Fibroblast of pulmonary artery (primary cell): ENCODE results near the gene OAS1.

Experiments
- DNase-seq: peaks from one replicate; pipeline ENCODE4 v3.0.0-alpha.2; 2010; ENCODE audit warnings: low read depth
- H3K4me3 ChIP-seq: replicated peaks from 2 replicates; pipeline ENCODE4 v1.5.1; 2011; ENCODE audit warnings: low read depth, mild to moderate bottlenecking, control low read depth, low read length, moderate library complexity
- TF ChIP-seq, protein P1 (sequence below): IDR thresholded peaks from 2 replicates; pipeline ENCODE4 v1.5.1; 2011; ENCODE audit warnings: mild to moderate bottlenecking, control low read depth, low read length, inconsistent platforms; ENCODE audit errors: missing control alignments

OAS1 gene

DNA sequence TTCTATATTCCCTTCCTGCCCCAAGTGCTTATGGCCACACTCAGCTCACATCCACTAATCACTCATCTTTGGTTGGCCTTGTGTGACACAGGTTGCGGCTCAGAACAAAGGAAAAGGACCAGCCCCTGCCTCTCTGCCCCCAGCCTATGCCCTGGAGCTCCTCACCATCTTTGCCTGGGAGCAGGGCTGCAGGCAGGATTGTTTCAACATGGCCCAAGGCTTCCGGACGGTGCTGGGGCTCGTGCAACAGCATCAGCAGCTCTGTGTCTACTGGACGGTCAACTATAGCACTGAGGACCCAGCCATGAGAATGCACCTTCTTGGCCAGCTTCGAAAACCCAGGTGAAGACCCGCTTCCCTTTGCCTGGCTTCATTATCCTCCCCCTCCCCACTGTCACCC, 55.8 kb downstream of the OAS1 start:
- no peak overlapping the region for H3K4me3 ChIP-seq
- no peak for DNase-seq

DNA sequence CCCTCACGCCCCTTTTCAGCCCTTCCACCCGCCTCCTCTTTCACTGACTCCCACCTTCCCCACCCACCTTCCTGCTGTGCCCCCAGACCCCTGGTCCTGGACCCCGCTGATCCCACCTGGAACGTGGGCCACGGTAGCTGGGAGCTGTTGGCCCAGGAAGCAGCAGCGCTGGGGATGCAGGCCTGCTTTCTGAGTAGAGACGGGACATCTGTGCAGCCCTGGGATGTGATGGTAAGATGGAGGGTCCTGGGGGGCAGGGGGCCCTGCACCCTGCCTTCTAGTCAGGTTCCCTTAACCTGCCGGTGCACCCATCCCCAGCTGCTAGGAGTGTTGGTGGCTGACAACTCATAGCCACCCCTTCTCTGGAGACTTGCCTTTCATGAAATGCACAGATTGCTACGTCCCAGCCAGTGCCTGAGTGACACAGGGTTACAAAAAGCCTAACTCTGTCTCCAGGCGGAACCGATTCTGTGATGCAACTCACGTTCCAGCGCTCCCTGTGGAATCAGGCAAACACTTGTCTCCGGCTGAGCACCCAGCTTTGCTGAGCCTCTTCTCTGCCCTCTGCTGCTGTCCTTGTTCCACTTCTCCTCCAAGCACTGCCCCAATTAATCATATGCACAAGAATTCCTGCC, 56.6 kb downstream of the OAS1 start:
- TF ChIP-seq, protein P1, sequence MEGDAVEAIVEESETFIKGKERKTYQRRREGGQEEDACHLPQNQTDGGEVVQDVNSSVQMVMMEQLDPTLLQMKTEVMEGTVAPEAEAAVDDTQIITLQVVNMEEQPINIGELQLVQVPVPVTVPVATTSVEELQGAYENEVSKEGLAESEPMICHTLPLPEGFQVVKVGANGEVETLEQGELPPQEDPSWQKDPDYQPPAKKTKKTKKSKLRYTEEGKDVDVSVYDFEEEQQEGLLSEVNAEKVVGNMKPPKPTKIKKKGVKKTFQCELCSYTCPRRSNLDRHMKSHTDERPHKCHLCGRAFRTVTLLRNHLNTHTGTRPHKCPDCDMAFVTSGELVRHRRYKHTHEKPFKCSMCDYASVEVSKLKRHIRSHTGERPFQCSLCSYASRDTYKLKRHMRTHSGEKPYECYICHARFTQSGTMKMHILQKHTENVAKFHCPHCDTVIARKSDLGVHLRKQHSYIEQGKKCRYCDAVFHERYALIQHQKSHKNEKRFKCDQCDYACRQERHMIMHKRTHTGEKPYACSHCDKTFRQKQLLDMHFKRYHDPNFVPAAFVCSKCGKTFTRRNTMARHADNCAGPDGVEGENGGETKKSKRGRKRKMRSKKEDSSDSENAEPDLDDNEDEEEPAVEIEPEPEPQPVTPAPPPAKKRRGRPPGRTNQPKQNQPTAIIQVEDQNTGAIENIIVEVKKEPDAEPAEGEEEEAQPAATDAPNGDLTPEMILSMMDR = no peak
- no peak for DNase-seq
- H3K4me3 ChIP-seq = no peak overlapping the region

More for the DNA sequence above, 55.8 kb downstream of the OAS1 start:
- TF ChIP-seq, protein P1 = no peak

DNA sequence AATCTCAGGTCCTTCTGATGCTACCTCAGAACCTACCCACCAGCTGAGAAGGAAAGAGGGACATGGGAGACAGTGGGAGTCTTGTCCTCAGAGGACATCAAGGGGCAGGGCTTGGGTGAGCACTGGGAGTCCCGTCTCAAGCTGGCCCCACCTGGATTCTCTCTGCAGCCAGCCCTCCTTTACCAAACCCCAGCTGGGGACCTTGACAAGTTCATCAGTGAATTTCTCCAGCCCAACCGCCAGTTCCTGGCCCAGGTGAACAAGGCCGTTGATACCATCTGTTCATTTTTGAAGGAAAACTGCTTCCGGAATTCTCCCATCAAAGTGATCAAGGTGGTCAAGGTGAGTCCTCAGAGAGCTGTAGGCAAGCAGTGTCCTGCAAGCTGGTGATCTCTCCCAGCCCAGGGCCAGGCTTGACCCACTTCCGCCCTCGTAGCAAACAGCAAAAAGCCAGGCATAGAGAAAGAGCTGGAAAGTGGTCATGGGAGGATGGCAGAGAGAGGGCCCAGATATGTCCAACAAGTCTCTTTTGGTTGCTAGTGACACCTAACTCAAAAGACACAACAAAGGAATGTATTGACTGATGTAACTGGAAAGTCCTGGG, 57.4 kb downstream of the OAS1 start:
- H3K4me3 ChIP-seq = no peak overlapping the region
- DNase-seq = no peak
- TF ChIP-seq, protein P1 = no peak

DNA sequence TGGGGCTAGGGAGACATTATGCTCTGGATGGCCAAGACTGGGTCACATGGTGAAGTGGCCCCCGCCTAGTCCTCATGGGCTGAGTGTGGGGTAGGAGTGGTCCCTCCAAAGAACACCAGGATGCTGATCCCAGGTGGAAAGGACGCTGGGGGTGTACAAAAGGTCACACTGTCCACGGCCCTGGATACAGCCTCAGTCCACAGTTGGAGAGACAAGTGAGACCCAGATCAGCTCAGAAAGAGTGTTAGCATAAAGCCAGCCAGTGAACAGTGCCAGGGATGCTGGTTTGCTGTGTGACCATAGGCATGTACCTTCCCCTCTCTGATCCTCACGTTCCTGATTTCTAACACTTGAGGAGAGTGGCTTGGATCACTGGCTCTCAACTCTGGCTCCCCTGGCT, 58.2 kb downstream of the OAS1 start:
- TF ChIP-seq, protein P1 = no peak
- DNase-seq = no peak

DNA sequence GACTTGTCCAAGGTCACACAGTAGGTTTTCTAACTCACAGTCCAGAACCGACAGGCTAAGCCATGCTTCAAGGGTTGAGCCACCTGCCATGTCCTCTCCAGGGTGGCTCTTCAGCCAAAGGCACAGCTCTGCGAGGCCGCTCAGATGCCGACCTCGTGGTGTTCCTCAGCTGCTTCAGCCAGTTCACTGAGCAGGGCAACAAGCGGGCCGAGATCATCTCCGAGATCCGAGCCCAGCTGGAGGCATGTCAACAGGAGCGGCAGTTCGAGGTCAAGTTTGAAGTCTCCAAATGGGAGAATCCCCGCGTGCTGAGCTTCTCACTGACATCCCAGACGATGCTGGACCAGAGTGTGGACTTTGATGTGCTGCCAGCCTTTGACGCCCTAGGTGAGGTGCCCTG, 58.9 kb downstream of the OAS1 start:
- no peak overlapping the region for H3K4me3 ChIP-seq
- TF ChIP-seq, protein P1 = no peak
- DNase-seq = no peak

More for the DNA sequence above, 58.2 kb downstream of the OAS1 start:
- H3K4me3 ChIP-seq = no peak overlapping the region

DNA sequence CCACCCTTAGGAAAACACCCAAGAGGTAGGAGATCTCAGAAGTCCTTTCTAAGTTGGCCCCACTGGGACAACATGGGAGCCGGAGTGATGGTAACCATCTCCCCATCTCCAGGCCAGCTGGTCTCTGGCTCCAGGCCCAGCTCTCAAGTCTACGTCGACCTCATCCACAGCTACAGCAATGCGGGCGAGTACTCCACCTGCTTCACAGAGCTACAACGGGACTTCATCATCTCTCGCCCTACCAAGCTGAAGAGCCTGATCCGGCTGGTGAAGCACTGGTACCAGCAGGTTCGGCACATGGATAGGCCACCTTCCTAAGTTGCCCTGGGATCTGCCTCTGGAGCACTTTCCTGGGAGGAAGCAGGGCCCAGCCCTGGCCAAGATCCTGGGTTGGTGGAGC, 60.5 kb downstream of the OAS1 start:
- TF ChIP-seq, protein P1 = no peak
- no peak overlapping the region for H3K4me3 ChIP-seq
- DNase-seq = no peak

DNA sequence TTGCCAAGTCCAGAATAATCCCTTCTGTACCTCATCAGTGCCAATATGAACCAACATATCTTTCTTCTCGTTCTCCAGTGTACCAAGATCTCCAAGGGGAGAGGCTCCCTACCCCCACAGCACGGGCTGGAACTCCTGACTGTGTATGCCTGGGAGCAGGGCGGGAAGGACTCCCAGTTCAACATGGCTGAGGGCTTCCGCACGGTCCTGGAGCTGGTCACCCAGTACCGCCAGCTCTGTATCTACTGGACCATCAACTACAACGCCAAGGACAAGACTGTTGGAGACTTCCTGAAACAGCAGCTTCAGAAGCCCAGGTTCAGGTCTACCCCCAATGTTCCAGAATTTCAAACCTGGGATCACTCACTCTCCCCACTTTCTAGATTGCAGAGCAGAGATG, 61.1 kb downstream of the OAS1 start:
- no peak overlapping the region for H3K4me3 ChIP-seq
- no peak for DNase-seq
- TF ChIP-seq, protein P1 = no peak
